ENCODE results near the gene PIRT.

DNA sequence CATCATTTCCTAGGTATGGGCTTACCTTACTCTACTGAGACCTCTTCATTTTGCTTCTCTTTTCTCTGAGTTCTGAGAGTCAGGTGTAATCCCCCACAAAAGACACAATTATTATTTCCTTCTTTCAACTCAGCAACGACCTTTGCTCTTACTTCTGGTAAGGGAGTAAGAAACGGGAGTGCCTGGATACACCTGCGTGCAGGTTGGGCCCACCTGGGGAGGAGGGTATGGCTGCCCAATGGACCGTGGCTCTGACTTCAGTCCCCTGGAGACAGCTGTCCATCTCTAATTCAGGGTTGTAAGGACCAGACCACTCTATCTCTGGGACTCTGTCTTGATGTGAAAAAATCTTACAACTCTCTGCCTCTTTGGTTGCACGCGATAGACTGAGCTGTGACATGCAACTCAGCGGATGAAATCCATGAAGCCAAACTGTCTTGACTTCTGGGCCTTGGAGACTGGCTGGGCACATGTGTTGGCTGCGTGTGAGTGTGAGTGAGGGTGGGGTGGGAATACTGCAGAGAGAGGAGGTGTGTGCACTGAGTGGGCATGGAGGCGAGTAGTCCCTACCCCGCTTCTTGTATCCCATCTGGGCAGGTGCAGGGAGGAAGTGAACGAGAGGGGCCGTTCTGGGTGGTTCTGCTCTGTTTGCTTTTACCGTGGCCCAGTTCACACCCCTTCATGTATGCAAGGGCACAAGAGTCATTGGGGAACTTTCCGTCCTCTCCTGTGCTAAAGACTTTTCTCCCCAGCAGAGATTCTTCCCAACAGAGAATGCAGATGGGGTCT lies 35.2 kb downstream of the PIRT start:
- TF ChIP-seq, protein P1, sequence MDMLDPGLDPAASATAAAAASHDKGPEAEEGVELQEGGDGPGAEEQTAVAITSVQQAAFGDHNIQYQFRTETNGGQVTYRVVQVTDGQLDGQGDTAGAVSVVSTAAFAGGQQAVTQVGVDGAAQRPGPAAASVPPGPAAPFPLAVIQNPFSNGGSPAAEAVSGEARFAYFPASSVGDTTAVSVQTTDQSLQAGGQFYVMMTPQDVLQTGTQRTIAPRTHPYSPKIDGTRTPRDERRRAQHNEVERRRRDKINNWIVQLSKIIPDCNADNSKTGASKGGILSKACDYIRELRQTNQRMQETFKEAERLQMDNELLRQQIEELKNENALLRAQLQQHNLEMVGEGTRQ (IDR thresholded peaks at IDR 0.05; ENCODE audit: borderline replicate concordance, low read depth, low read length): no peak
- TF ChIP-seq EZH2phosphoT487 (IDR thresholded peaks at IDR 0.05; ENCODE audit: borderline replicate concordance, low read depth): no peak
- TF ChIP-seq GABPA (IDR thresholded peaks at IDR 0.05; ENCODE audit: low read depth): no peak
